ENCODE data around the gene NBL1.

DNA sequence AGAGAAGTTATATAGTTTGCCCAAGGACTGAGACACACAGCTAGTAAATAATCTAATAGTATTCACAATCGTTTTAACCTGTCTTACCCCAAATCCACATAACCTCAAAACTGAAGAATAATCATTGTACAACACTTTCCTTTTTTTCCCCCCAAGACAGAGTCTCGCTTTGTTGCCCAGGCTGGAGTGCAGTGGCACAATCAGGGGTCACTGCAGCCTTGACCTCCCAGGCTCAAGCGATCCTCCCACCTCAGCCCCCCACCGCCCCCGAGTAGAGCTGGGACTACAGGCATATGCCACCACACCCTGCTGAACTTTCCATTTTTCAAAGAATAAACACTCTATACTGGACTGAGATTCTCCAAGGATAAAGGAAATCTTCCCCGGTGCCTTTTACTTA, 28.7 kb upstream of the NBL1 start:
- TF ChIP-seq ZBTB7A (tag by site-specific recombination; IDR thresholded peaks at IDR 0.05; ENCODE audit: low read depth) (no peak), ZNF785 (tag by site-specific recombination; IDR thresholded peaks at IDR 0.05) (no peak), ZNF274 (IDR thresholded peaks at IDR 0.05; ENCODE audit: low read length) (no peak), ZNF274 (tag by site-specific recombination; IDR thresholded peaks at IDR 0.05; ENCODE audit: borderline replicate concordance) (no peak), ZBTB49 (tag by site-specific recombination; IDR thresholded peaks at IDR 0.05; ENCODE audit: low read depth) (no peak), ZNF791 (tag by site-specific recombination; IDR thresholded peaks at IDR 0.05) (no peak), ZNF488 (tag by site-specific recombination; IDR thresholded peaks at IDR 0.05) (no peak), YY1 (tag by site-specific recombination; IDR thresholded peaks at IDR 0.05) (no peak), ZNF549 (tag by site-specific recombination; IDR thresholded peaks at IDR 0.05) (no peak), PATZ1 (tag by site-specific recombination; IDR thresholded peaks at IDR 0.05) (no peak), ZFP3 (tag by site-specific recombination; IDR thresholded peaks at IDR 0.05; ENCODE audit: low read depth) (no peak)
- TF ChIP-seq, protein P1, sequence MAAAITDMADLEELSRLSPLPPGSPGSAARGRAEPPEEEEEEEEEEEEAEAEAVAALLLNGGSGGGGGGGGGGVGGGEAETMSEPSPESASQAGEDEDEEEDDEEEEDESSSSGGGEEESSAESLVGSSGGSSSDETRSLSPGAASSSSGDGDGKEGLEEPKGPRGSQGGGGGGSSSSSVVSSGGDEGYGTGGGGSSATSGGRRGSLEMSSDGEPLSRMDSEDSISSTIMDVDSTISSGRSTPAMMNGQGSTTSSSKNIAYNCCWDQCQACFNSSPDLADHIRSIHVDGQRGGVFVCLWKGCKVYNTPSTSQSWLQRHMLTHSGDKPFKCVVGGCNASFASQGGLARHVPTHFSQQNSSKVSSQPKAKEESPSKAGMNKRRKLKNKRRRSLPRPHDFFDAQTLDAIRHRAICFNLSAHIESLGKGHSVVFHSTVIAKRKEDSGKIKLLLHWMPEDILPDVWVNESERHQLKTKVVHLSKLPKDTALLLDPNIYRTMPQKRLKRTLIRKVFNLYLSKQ (tag by site-specific recombination; IDR thresholded peaks at IDR 0.05; ENCODE audit: borderline replicate concordance), result no peak
- TF ChIP-seq, protein P2, sequence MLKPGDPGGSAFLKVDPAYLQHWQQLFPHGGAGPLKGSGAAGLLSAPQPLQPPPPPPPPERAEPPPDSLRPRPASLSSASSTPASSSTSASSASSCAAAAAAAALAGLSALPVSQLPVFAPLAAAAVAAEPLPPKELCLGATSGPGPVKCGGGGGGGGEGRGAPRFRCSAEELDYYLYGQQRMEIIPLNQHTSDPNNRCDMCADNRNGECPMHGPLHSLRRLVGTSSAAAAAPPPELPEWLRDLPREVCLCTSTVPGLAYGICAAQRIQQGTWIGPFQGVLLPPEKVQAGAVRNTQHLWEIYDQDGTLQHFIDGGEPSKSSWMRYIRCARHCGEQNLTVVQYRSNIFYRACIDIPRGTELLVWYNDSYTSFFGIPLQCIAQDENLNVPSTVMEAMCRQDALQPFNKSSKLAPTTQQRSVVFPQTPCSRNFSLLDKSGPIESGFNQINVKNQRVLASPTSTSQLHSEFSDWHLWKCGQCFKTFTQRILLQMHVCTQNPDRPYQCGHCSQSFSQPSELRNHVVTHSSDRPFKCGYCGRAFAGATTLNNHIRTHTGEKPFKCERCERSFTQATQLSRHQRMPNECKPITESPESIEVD (tag by site-specific recombination; IDR thresholded peaks at IDR 0.05), result no peak
- TF ChIP-seq, protein P3, sequence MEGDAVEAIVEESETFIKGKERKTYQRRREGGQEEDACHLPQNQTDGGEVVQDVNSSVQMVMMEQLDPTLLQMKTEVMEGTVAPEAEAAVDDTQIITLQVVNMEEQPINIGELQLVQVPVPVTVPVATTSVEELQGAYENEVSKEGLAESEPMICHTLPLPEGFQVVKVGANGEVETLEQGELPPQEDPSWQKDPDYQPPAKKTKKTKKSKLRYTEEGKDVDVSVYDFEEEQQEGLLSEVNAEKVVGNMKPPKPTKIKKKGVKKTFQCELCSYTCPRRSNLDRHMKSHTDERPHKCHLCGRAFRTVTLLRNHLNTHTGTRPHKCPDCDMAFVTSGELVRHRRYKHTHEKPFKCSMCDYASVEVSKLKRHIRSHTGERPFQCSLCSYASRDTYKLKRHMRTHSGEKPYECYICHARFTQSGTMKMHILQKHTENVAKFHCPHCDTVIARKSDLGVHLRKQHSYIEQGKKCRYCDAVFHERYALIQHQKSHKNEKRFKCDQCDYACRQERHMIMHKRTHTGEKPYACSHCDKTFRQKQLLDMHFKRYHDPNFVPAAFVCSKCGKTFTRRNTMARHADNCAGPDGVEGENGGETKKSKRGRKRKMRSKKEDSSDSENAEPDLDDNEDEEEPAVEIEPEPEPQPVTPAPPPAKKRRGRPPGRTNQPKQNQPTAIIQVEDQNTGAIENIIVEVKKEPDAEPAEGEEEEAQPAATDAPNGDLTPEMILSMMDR (tag by site-specific recombination; IDR thresholded peaks at IDR 0.05), result no peak
- TF ChIP-seq, protein P4, sequence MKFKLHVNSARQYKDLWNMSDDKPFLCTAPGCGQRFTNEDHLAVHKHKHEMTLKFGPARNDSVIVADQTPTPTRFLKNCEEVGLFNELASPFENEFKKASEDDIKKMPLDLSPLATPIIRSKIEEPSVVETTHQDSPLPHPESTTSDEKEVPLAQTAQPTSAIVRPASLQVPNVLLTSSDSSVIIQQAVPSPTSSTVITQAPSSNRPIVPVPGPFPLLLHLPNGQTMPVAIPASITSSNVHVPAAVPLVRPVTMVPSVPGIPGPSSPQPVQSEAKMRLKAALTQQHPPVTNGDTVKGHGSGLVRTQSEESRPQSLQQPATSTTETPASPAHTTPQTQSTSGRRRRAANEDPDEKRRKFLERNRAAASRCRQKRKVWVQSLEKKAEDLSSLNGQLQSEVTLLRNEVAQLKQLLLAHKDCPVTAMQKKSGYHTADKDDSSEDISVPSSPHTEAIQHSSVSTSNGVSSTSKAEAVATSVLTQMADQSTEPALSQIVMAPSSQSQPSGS (tag by site-specific recombination; IDR thresholded peaks at IDR 0.05; ENCODE audit: low read depth), result no peak

Data from HEK293 (cell line).